ENCODE data around the gene GPRIN3. TPM values are rescaled to one million over a fixed set of nuclear protein-coding genes. Genes with fewer than 3 reads are reported as not detected.

The GPRIN3 gene
- total RNA-seq, 1 donor = under 0.01 TPM

DNA sequence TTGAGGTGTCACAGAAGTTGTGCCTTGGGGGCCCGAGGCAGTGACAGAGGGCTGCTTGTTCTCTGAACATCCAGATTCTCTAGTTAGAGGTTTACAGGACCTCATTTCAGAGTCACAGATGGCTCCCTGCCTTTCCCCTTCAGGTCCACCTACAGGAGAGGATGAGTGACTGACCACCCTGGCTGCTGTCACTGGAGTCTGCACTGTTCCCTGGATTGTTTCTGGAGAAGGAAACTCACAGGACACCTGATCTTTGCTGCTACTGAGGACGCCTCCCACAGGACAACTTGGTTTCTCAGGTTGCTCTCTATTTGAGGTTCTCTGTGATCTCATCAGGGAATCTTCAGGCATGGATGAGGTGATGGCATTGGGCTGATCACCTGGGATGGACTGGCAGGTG lies 58.3 kb downstream of the GPRIN3 start:
- TF ChIP-seq, protein P1, sequence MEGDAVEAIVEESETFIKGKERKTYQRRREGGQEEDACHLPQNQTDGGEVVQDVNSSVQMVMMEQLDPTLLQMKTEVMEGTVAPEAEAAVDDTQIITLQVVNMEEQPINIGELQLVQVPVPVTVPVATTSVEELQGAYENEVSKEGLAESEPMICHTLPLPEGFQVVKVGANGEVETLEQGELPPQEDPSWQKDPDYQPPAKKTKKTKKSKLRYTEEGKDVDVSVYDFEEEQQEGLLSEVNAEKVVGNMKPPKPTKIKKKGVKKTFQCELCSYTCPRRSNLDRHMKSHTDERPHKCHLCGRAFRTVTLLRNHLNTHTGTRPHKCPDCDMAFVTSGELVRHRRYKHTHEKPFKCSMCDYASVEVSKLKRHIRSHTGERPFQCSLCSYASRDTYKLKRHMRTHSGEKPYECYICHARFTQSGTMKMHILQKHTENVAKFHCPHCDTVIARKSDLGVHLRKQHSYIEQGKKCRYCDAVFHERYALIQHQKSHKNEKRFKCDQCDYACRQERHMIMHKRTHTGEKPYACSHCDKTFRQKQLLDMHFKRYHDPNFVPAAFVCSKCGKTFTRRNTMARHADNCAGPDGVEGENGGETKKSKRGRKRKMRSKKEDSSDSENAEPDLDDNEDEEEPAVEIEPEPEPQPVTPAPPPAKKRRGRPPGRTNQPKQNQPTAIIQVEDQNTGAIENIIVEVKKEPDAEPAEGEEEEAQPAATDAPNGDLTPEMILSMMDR (IDR thresholded peaks at IDR 0.05; ENCODE audit: extremely low read depth, low read depth, low read length) = no peak
- Histone ChIP-seq H4K20me1 (ENCODE audit: insufficient read depth, low read length) (no peaks in the 10 kb centered on the region), H3K9me3 (ENCODE audit: low read depth, low read length) (no peaks in the 10 kb centered on the region), H3K4me3 (ENCODE audit: insufficient read depth, low read length) (no peak overlapping the region), H3K27me3 (ENCODE audit: insufficient read depth, low read length) (peaks cover 6% of the 10 kb centered on the region), H3K36me3 (ENCODE audit: insufficient read depth, low read length) (no peaks in the 10 kb centered on the region), H2AFZ (ENCODE audit: low read length) (no peak overlapping the region), H3K27ac (ENCODE audit: low read depth, low read length) (no peak overlapping the region), H3K4me1 (ENCODE audit: insufficient read depth, low read length) (no peaks in the 10 kb centered on the region), H3K4me2 (ENCODE audit: insufficient read depth, low read length) (no peak overlapping the region), H3K79me2 (ENCODE audit: insufficient read depth, low read length) (no peaks in the 10 kb centered on the region)
- no peak for DNase-seq (ENCODE audit: insufficient read length, low spot score, missing footprints)

DNA sequence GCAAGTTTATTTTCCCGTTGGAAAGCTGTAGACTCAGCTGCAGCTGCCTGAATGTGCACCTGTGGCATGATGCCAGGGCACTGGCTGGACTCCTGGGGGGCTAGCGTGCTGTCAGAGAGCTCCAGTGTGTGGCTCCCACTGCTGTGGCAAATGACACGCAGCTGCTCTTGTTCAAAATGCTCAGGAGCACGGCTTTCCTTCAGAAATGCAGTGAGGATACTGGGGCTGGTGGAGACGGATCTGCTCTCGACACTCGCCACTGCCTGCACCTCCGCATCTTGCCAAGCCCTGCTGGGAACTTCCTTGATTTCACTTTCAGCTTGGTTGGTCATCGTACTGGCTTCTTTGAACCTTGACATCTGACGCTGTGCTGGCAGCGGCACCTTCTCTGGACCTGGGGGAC lies 58.7 kb downstream of the GPRIN3 start:
- H3K4me3 ChIP-seq (ENCODE audit: insufficient read depth, low read length) = no peak overlapping the region
- no peaks in the 10 kb centered on the region for H4K20me1 ChIP-seq (ENCODE audit: insufficient read depth, low read length)
- no peaks in the 10 kb centered on the region for H3K79me2 ChIP-seq (ENCODE audit: insufficient read depth, low read length)
- H3K4me2 ChIP-seq (ENCODE audit: insufficient read depth, low read length) = no peak overlapping the region
- peaks cover 6% of the 10 kb centered on the region for H3K27me3 ChIP-seq (ENCODE audit: insufficient read depth, low read length)
- TF ChIP-seq, protein P1 (IDR thresholded peaks at IDR 0.05; ENCODE audit: extremely low read depth, low read depth, low read length) = no peak
- H3K9me3 ChIP-seq (ENCODE audit: low read depth, low read length) = no peaks in the 10 kb centered on the region
- H3K4me1 ChIP-seq (ENCODE audit: insufficient read depth, low read length) = no peaks in the 10 kb centered on the region
- H2AFZ ChIP-seq (ENCODE audit: low read length) = no peak overlapping the region
- no peak for DNase-seq (ENCODE audit: insufficient read length, low spot score, missing footprints)
- H3K36me3 ChIP-seq (ENCODE audit: insufficient read depth, low read length) = no peaks in the 10 kb centered on the region
- no peak overlapping the region for H3K27ac ChIP-seq (ENCODE audit: low read depth, low read length)

DNA sequence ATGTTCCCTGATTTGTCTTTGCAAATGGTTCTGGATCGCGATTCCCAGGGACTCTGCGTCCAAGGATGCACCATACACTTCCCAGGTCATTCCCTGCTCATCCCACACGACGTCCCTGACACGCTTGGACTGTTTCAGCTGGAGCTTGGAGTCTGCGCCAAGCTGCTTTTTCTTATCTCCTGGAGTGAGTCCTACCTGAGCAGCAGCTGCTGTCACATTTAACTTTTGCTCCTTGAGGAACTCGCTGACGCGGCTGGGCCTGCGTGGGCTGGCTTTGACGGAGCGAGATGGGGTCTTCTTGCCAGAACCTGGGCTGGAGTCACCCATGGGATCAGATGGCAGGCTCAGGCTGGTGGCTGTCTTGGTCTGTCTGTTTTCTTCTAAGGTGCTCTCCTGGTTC lies 59.6 kb downstream of the GPRIN3 start:
- H3K4me1 ChIP-seq (ENCODE audit: insufficient read depth, low read length) = no peaks in the 10 kb centered on the region
- H4K20me1 ChIP-seq (ENCODE audit: insufficient read depth, low read length) = no peaks in the 10 kb centered on the region

DNA sequence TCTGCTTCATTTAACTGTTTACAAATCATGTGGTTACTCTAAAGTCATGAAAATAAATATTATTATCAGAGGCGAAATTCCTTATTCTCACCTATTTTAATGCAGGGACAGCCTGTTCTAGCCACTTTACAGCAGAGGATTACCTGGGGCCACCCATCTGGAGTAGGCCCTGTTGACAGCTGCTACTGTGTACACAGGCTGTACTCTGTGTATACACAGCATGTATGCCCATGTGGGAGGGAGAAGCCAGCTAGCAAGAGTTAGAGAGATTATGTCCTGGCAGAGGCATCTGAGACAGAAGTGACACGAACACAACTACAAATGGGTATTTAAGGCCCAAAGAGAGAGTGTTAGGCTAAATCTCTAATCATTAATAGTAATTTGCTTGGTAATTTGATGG lies 62.1 kb downstream of the GPRIN3 start:
- Histone ChIP-seq H3K36me3 (ENCODE audit: insufficient read depth, low read length) (no peaks in the 10 kb centered on the region), H3K79me2 (ENCODE audit: insufficient read depth, low read length) (no peaks in the 10 kb centered on the region), H2AFZ (ENCODE audit: low read length) (no peak overlapping the region), H3K4me2 (ENCODE audit: insufficient read depth, low read length) (no peak overlapping the region), H3K9me3 (ENCODE audit: low read depth, low read length) (no peaks in the 10 kb centered on the region), H3K27me3 (ENCODE audit: insufficient read depth, low read length) (no peaks in the 10 kb centered on the region), H3K4me1 (ENCODE audit: insufficient read depth, low read length) (no peaks in the 10 kb centered on the region), H4K20me1 (ENCODE audit: insufficient read depth, low read length) (no peaks in the 10 kb centered on the region), H3K4me3 (ENCODE audit: insufficient read depth, low read length) (no peak overlapping the region), H3K27ac (ENCODE audit: low read depth, low read length) (no peak overlapping the region)
- no peak for DNase-seq (ENCODE audit: insufficient read length, low spot score, missing footprints)
- TF ChIP-seq, protein P1 (IDR thresholded peaks at IDR 0.05; ENCODE audit: extremely low read depth, low read depth, low read length) = no peak

More for the DNA sequence above, 59.6 kb downstream of the GPRIN3 start:
- Histone ChIP-seq H3K36me3 (ENCODE audit: insufficient read depth, low read length) (no peaks in the 10 kb centered on the region), H3K9me3 (ENCODE audit: low read depth, low read length) (no peaks in the 10 kb centered on the region), H3K79me2 (ENCODE audit: insufficient read depth, low read length) (no peaks in the 10 kb centered on the region), H2AFZ (ENCODE audit: low read length) (no peak overlapping the region), H3K4me2 (ENCODE audit: insufficient read depth, low read length) (no peak overlapping the region), H3K4me3 (ENCODE audit: insufficient read depth, low read length) (no peak overlapping the region), H3K27me3 (ENCODE audit: insufficient read depth, low read length) (peaks cover 2% of the 10 kb centered on the region), H3K27ac (ENCODE audit: low read depth, low read length) (no peak overlapping the region)
- DNase-seq (ENCODE audit: insufficient read length, low spot score, missing footprints) = no peak
- TF ChIP-seq, protein P1 (IDR thresholded peaks at IDR 0.05; ENCODE audit: extremely low read depth, low read depth, low read length) = no peak

Measured in osteoblast (primary cell).